Measurements from ENCODE around the gene CWF19L1. TPM values are rescaled to one million over a fixed set of nuclear protein-coding genes. Genes with fewer than 3 reads are reported as not detected.

CWF19L1 gene
- total and polyA plus RNA-seq, 2 of the 13 experiments (the other 11 are each of a cell fraction or from before 2014, with no cell fraction given): 13.6 to 42.1 TPM

- TF ChIP-seq ZNF441 (CRISPR knock-in tag; IDR thresholded peaks at IDR 0.05; ENCODE audit: borderline replicate concordance) (no peak), SRY (CRISPR knock-in tag; IDR thresholded peaks at IDR 0.05) (no peak), NCOA2 (CRISPR knock-in tag; IDR thresholded peaks at IDR 0.05) (peak; percentile 62), FOXP1 (IDR thresholded peaks at IDR 0.05) (no peak), FOXP1 (CRISPR knock-in tag; IDR thresholded peaks at IDR 0.05) (peak; percentile 24; the same call in 1 of the 2 replicates), ZNF264 (CRISPR knock-in tag; IDR thresholded peaks at IDR 0.05) (no peak), STAG1 (CRISPR knock-in tag; IDR thresholded peaks at IDR 0.05) (no peak), ZNF503 (CRISPR knock-in tag; IDR thresholded peaks at IDR 0.05) (no peak), SOX5 (CRISPR knock-in tag; IDR thresholded peaks at IDR 0.05; ENCODE audit: borderline replicate concordance) (0 out of 2 replicates have a peak, but pooled peaks have one; percentile 20), SALL1 (CRISPR knock-in tag; IDR thresholded peaks at IDR 0.05) (peak; percentile 21; the same call in 1 of the 2 replicates), ARID2 (CRISPR knock-in tag; IDR thresholded peaks at IDR 0.05; ENCODE audit: borderline replicate concordance) (no peak), PITX1 (CRISPR knock-in tag; IDR thresholded peaks at IDR 0.05) (no peak), ISX (CRISPR knock-in tag; conservative IDR thresholded peaks at IDR 0.05) (no peak), REPIN1 (CRISPR knock-in tag; IDR thresholded peaks at IDR 0.05; ENCODE audit: borderline replicate concordance, low read depth) (0 out of 2 replicates have a peak, but pooled peaks have one; percentile 47), CENPT (CRISPR knock-in tag; IDR thresholded peaks at IDR 0.05; ENCODE audit: low read depth) (no peak), ZNF124 (CRISPR knock-in tag; IDR thresholded peaks at IDR 0.05) (no peak), SKI (IDR thresholded peaks at IDR 0.05; ENCODE audit: partially characterized antibody) (no peak), SP140L (CRISPR knock-in tag; IDR thresholded peaks at IDR 0.05; ENCODE audit: borderline replicate concordance) (no peak), ZNF331 (CRISPR knock-in tag; IDR thresholded peaks at IDR 0.05) (no peak), LRRFIP1 (CRISPR knock-in tag; conservative IDR thresholded peaks at IDR 0.05) (no peak), MEIS2 (CRISPR knock-in tag; IDR thresholded peaks at IDR 0.05) (no peak), FOSL2 (CRISPR knock-in tag; IDR thresholded peaks at IDR 0.05) (0 out of 2 replicates have a peak, but pooled peaks have one; percentile 9)
- TF ChIP-seq, protein P1, sequence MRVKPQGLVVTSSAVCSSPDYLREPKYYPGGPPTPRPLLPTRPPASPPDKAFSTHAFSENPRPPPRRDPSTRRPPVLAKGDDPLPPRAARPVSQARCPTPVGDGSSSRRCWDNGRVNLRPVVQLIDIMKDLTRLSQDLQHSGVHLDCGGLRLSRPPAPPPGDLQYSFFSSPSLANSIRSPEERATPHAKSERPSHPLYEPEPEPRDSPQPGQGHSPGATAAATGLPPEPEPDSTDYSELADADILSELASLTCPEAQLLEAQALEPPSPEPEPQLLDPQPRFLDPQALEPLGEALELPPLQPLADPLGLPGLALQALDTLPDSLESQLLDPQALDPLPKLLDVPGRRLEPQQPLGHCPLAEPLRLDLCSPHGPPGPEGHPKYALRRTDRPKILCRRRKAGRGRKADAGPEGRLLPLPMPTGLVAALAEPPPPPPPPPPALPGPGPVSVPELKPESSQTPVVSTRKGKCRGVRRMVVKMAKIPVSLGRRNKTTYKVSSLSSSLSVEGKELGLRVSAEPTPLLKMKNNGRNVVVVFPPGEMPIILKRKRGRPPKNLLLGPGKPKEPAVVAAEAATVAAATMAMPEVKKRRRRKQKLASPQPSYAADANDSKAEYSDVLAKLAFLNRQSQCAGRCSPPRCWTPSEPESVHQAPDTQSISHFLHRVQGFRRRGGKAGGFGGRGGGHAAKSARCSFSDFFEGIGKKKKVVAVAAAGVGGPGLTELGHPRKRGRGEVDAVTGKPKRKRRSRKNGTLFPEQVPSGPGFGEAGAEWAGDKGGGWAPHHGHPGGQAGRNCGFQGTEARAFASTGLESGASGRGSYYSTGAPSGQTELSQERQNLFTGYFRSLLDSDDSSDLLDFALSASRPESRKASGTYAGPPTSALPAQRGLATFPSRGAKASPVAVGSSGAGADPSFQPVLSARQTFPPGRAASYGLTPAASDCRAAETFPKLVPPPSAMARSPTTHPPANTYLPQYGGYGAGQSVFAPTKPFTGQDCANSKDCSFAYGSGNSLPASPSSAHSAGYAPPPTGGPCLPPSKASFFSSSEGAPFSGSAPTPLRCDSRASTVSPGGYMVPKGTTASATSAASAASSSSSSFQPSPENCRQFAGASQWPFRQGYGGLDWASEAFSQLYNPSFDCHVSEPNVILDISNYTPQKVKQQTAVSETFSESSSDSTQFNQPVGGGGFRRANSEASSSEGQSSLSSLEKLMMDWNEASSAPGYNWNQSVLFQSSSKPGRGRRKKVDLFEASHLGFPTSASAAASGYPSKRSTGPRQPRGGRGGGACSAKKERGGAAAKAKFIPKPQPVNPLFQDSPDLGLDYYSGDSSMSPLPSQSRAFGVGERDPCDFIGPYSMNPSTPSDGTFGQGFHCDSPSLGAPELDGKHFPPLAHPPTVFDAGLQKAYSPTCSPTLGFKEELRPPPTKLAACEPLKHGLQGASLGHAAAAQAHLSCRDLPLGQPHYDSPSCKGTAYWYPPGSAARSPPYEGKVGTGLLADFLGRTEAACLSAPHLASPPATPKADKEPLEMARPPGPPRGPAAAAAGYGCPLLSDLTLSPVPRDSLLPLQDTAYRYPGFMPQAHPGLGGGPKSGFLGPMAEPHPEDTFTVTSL (CRISPR knock-in tag; IDR thresholded peaks at IDR 0.05; ENCODE audit: borderline replicate concordance): no peak
Observed at GRCh38 chr10:100183481-100183880, 84.0 kb downstream of the CWF19L1 start (continued).

Data from HepG2 (cell line).